Right lobe of liver (tissue), 6 donors: ENCODE results near the gene EPB41. TPM values are rescaled to one million over a fixed set of nuclear protein-coding genes. Genes with fewer than 3 reads are reported as not detected.
A peak's percentile ranks its signal among the peaks of the same experiment; 100 is the strongest.

Experiments
- ATAC-seq, 4 donors: fragments of 200-7000 bp; cut with Tn5 transposase; one replicate each; pipeline ENCODE4 v1.9.1; 2020; ENCODE audit warnings: mild to moderate bottlenecking in 4 of 4, moderate library complexity in 4 of 4
- DNase-seq, 3 donors: peaks; one replicate each; pipeline ENCODE4 v3.0.0-alpha.2; 2020
- H3K27ac ChIP-seq, 3 donors: fragments of 200-600 bp; one replicate each; pipeline ENCODE4 v1.8.0; 2022
- H3K27me3 ChIP-seq, 2 donors: fragments of 200-600 bp; one replicate each; pipeline ENCODE4 v1.8.0; 2022
- H3K36me3 ChIP-seq, 4 donors: fragments of 200-600 bp; sonication (generic) in 1 of 4; one replicate each; pipeline versions ENCODE4 v1.5.1 to v1.8.0; 2017 to 2022; ENCODE audit warnings: control low read depth in 1 of 4
- H3K4me1 ChIP-seq, 4 donors: fragments of 200-600 bp; sonication (generic) in 1 of 4; one replicate each; pipeline versions ENCODE4 v1.5.1 to v1.8.0; 2017 to 2022; ENCODE audit warnings: control low read depth in 1 of 4
- H3K4me3 ChIP-seq, 3 donors: fragments of 200-600 bp; one replicate each; pipeline ENCODE4 v1.8.0; 2022
- H3K9me3 ChIP-seq, 4 donors: fragments of 200-600 bp; sonication (generic) in 1 of 4; one replicate each; pipeline versions ENCODE4 v1.5.1 to v1.8.0; 2017 to 2022; ENCODE audit warnings: control low read depth in 1 of 4
- POLR2A ChIP-seq: fragments of 450-650 bp; IDR thresholded peaks from one replicate; pipeline ENCODE4 v1.6.1; 2017; ENCODE audit warnings: antibody characterized with exemption, mild to moderate bottlenecking
- WGBS: methylation state at CpG from one replicate; pipeline ENCODE4 v1.1.6; 2018; ENCODE audit warnings: low coverage, low lambda C conversion rate; ENCODE audit not compliant: insufficient coverage; ENCODE audit errors: missing lambda C conversion rate; 5-methylcytosine and 5-hydroxymethylcytosine counted together
- intact Hi-C, 2 donors: fragments of 100-400 bp; cut with DNase I; formaldehyde crosslinking; loops; one replicate each; pipeline versions ENCODE4 v1.11.2 to v1.14.1; 2022
- total RNA-seq, 6 experiments: library from RNA; depleted of rRNA in 2 of 6; stranded (reverse); fragments of >200 nt in 2 of 6; fragmentation: NEBNext Ultra II Directional in 3 of 6; extraction: Animal tissue kit (Norgen Biotek cat#: 25700) in 3 of 6; gene quantifications; one replicate each; pipeline versions ENCODE4 v1.1.0 to v1.2.4, GENCODE V29; 2016 to 2023
- TF ChIP-seq, protein P1 (sequence below), 4 donors: fragments of 200-600 bp in 3 of 4; fragments of 450-650 bp in 1 of 4; IDR thresholded peaks; one replicate each; pipeline versions ENCODE4 v1.5.1 to v1.8.0; 2016 to 2022; ENCODE audit warnings: antibody characterized with exemption in 4 of 4, mild to moderate bottlenecking in 2 of 4
- donor health status: DM: no; HTN: yes; CAD: no.
- donor health status: DM: no; HTN: no; CAD: no.
- donor health status: DM: no; HTN: no; CAD: no.
- donor health status: DM: no; HTN: yes; CAD: no.
- donor health status: DM: no; HTN: yes; CAD: no.

Gene EPB41
- total RNA-seq, 6 experiments from 2014 or later = 35.3 to 58.7 (median 49.2) TPM

DNA sequence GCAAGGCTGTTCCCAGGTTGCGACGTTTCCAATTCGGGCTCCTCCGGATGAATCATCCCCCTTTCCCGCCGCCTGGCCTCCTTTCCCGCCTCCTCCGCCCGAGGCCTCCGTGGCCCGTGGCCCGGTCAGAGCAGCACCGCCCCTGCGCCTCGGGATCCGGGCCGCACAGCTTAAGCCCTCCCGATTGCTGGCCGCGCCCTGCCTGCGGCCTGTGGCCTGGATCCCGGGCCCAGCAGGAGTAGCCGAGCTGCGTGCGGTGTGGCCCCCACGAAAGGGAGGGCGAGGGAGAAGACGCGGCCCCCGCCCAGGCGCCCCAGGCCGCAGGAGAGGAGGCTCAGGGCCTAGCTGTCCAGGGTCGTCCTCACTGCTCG is 208.3 kb downstream of the EPB41 start:
- H3K4me1 ChIP-seq = peaks cover 0 to 25% (median 4%) of the 10 kb centered on the region in 4 donors
- no peaks in the 10 kb centered on the region for H3K27me3 ChIP-seq
- H3K9me3 ChIP-seq = no peaks in the 10 kb centered on the region
- intact Hi-C loops = no loop called here
- ATAC-seq (peak in 3 of 4 donors; percentile 10 to 19 (median 13)), DNase-seq (peak in 2 of 3 donors; percentile 52 to 55)
- WGBS = 23% methylated on average over 3 of the region's 34 CpGs
- peaks cover 0 to 4% (median 0%) of the 10 kb centered on the region in 4 donors for H3K36me3 ChIP-seq
- H3K4me3 ChIP-seq = peak overlapping the region; percentile 64 to 74 (median 66)
- TF ChIP-seq, protein P1, sequence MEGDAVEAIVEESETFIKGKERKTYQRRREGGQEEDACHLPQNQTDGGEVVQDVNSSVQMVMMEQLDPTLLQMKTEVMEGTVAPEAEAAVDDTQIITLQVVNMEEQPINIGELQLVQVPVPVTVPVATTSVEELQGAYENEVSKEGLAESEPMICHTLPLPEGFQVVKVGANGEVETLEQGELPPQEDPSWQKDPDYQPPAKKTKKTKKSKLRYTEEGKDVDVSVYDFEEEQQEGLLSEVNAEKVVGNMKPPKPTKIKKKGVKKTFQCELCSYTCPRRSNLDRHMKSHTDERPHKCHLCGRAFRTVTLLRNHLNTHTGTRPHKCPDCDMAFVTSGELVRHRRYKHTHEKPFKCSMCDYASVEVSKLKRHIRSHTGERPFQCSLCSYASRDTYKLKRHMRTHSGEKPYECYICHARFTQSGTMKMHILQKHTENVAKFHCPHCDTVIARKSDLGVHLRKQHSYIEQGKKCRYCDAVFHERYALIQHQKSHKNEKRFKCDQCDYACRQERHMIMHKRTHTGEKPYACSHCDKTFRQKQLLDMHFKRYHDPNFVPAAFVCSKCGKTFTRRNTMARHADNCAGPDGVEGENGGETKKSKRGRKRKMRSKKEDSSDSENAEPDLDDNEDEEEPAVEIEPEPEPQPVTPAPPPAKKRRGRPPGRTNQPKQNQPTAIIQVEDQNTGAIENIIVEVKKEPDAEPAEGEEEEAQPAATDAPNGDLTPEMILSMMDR (IDR thresholded peaks at IDR 0.05) = no peak
- no peak for TF ChIP-seq POLR2A
- peak overlapping the region; percentile 36 to 75 (median 70) for H3K27ac ChIP-seq

DNA sequence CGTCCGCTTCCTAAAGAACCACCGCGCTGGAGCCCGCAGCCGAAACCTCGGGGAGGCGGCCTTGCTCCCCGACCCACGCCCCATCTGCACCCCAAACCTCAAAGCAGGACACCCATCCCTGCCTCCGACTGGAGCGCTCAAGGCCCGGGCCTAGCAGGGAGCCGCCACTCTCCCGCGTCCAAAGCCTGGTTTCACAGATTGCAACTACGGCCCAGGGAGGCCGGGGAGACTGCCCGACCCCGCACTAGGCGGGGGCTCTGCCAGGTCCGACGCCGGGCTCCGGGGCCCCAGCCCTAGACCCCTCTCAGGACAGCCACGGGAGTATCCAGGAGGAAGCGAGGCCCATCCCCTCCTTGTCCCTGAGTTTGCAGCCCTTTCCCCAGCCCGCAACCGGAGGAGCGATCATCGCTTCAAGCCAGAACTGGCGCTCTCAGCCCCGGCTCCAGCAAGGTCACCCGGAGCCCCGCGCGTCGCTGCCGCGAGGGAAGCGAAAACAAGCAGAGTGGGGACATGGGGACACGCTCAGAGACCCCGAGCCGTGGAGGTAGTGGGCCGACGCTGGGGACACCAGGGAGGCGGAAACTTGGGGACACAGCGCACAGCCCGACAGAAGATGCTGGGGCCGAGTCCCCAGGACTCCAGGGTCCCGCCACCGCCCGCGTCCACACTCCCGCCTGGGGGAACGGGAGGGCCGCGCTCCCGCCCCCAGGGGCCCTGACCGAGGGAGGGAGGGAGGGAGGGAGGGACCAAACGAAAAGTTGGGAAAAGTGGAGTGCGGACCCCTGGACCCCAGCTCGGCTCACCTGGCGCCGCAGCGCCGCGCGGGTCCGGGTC is 208.9 kb downstream of the EPB41 start:
- H3K27me3 ChIP-seq = no peaks in the 10 kb centered on the region
- peaks cover 0 to 4% (median 0%) of the 10 kb centered on the region in 4 donors for H3K36me3 ChIP-seq
- DNase-seq (peak in 2 of 3 donors; percentile 48 to 54), ATAC-seq (peak in 3 of 4 donors; percentile 10 to 29 (median 20))
- intact Hi-C loops = no loop called here
- peaks cover 0 to 25% (median 4%) of the 10 kb centered on the region in 4 donors for H3K4me1 ChIP-seq
- peak overlapping the region; percentile 64 to 74 (median 66) for H3K4me3 ChIP-seq
- H3K9me3 ChIP-seq = no peaks in the 10 kb centered on the region
- H3K27ac ChIP-seq = peak overlapping the region; percentile 36 to 75 (median 70)
- no peak for TF ChIP-seq POLR2A
- TF ChIP-seq, protein P1 (IDR thresholded peaks at IDR 0.05) = no peak
- WGBS = 6% methylated on average over 10 of the region's 70 CpGs

DNA sequence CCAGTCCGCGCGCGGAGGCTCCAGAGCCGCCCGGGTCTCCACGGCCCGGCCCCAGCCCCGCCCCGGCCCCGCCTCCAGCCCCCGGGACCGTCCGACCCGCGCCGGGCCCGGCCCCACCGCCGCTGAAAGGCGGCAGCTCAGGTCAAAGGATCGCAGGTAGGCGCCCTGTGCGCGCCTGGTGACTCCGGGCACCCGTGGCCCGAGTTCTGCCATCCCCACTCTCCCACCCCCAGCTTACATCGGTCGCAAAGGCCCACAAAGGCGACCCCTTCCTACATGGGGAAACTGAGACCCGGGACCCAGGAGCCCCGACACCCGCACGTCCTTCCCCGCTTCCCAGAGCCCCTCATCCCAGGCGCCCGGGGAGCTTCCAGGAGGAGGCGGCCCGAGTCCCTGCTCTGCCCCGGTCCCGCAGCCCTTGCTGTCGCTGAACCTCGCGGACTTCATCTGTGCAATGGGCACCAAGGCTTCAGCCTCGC is 209.6 kb downstream of the EPB41 start, which contains the start of gene TMEM200B:
Gene TMEM200B, minus strand, starts transcription at position 17 of the 479 bp plus-strand sequence. CDS start 2,075 bp downstream, outside the sequence.
- no CpG with 5 or more reads among the region's 46 CpGs for WGBS
- intact Hi-C loops = no loop called here
- ATAC-seq (peak; percentile 39 to 63 (median 52)), DNase-seq (peak in 2 of 3 donors; percentile 62 to 64)
- peaks cover 0 to 25% (median 4%) of the 10 kb centered on the region in 4 donors for H3K4me1 ChIP-seq
- TF ChIP-seq POLR2A = no peak
- TF ChIP-seq, protein P1 (IDR thresholded peaks at IDR 0.05) = no peak
- H3K36me3 ChIP-seq = peaks cover 0 to 4% (median 0%) of the 10 kb centered on the region in 4 donors
- H3K9me3 ChIP-seq = no peaks in the 10 kb centered on the region
- H3K27ac ChIP-seq = peak within 1 kb of the TSS; percentile 68 to 75 (median 70)
- no peaks in the 10 kb centered on the region for H3K27me3 ChIP-seq
- peak within 1 kb of the TSS; percentile 64 to 74 (median 66) for H3K4me3 ChIP-seq

DNA sequence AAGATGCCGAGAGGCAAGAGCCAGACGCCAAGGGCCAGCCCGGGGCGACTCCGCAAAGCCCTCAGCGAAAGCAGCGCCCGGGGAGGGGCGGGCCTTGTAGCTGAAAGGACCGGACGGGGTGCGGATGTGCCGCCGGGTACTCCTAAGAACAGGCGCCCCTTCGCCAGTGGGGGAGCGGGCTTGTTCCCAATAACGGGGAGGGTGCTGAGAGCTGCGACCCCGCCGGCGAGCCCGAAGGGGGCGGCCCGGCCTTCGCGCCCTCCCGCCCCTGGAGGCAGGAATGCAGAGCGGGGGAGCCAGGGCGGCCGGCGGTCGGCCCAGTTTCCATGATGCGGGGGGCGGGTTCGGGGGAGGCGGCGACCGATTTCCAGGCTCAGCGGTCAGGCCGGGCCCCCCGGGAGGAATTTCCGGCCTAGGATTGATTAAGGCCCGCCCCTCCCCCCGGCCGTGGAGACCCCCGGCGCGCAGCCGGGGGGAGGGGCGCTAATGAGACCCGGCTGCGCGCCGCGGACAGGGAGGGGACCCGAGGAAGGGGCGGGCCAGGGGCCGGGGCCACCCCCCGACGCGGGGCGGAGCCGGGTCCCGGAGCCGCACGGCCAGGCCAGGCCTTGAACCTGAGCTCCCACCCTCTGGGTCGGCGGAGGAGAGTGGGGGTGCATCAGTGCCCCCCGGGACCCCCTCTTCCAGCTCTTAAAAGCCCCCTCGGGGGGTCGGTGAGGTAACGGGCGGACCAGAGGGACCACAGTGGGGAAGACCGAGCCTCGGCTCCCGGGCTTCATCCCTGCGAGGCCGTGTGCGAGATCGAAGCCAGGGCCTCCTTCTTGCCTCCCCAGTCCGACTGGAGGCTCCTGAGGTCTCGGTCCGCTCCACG is 210.2 kb downstream of the EPB41 start:
- H3K4me3 ChIP-seq = peak overlapping the region; percentile 64 to 74 (median 66)
- ATAC-seq = peak; percentile 59 to 67 (median 62)
- H3K4me1 ChIP-seq = peaks cover 0 to 25% (median 4%) of the 10 kb centered on the region in 4 donors
- intact Hi-C loops = no loop called here
- peak; percentile 67 to 78 (median 75) for DNase-seq
- TF ChIP-seq POLR2A = peak; percentile 66
- TF ChIP-seq, protein P1 (IDR thresholded peaks at IDR 0.05) = peak; percentile 40 to 95 (median 50)
- no peaks in the 10 kb centered on the region for H3K36me3 ChIP-seq
- whole genome bisulfite sequencing = 14% methylated on average over 2 of the region's 85 CpGs
- H3K9me3 ChIP-seq = no peaks in the 10 kb centered on the region
- H3K27ac ChIP-seq = peak overlapping the region; percentile 68 to 75 (median 70)
- H3K27me3 ChIP-seq = no peaks in the 10 kb centered on the region
